Activated T-helper 2 cell treated with anti-CD3 and anti-CD28 coated beads, Interferon-gamma antibody, Interleukin-2, Interleukin-4, amounts not matched to agents 10 μg/mL and 5 μg/mL and 100 μg/mL, durations not matched to agents 14 hours and 24 hours and 36 hours (primary cell): ENCODE measurements around the gene MYOCD. TPM values are rescaled to one million over a fixed set of nuclear protein-coding genes. Genes with fewer than 3 reads are reported as not detected.

Experiments used
- DNase-seq: peaks from one replicate; pipeline ENCODE4 v3.0.0; 2021; ENCODE audit warnings: low spot score
- H3K27ac Mint-ChIP-seq: one replicate; pipeline ENCODE4 v1.8.0; 2021; ENCODE audit warnings: mixed read lengths
- H3K27me3 Mint-ChIP-seq: one replicate; pipeline ENCODE4 v1.8.0; 2021; ENCODE audit warnings: low read depth, mixed read lengths
- H3K36me3 Mint-ChIP-seq: one replicate; pipeline ENCODE4 v1.8.0; 2021; ENCODE audit warnings: low read depth, mixed read lengths
- H3K4me1 Mint-ChIP-seq: one replicate; pipeline ENCODE4 v1.8.0; 2021; ENCODE audit warnings: low read depth, mixed read lengths
- H3K4me3 Mint-ChIP-seq: one replicate; pipeline ENCODE4 v1.8.0; 2021; ENCODE audit warnings: low read depth, mild to moderate bottlenecking, moderate library complexity, mixed read lengths
- H3K9me3 Mint-ChIP-seq: one replicate; pipeline ENCODE4 v1.8.0; 2021; ENCODE audit warnings: mixed read lengths
- intact Hi-C: fragments of 100-400 bp; cut with micrococcal nuclease; formaldehyde crosslinking; loops from one replicate; pipeline ENCODE4 v1.15.1; 2023
- total RNA-seq: library from RNA; stranded (reverse); gene quantifications from 2 replicates; pipeline ENCODE4 v1.2.3, GENCODE V29; 2022

The MYOCD gene
- total RNA-seq, 1 donor from 2014 or later: not detected

GRCh38 chr17:12756786-12757185, 91.1 kb downstream of the MYOCD start:
- no peak for DNase-seq
- intact Hi-C loops: no loop called here
- no peaks in the 10 kb centered on the region for H3K4me1 Mint-ChIP-seq
- peaks cover 8% of the 10 kb centered on the region for H3K9me3 Mint-ChIP-seq
- H3K36me3 Mint-ChIP-seq: no peaks in the 10 kb centered on the region
- H3K4me3 Mint-ChIP-seq: no peak overlapping the region
- no peak overlapping the region for H3K27ac Mint-ChIP-seq
- no peaks in the 10 kb centered on the region for H3K27me3 Mint-ChIP-seq

- no peaks in the 10 kb centered on the region for H3K4me1 Mint-ChIP-seq
- DNase-seq: no peak
- H3K36me3 Mint-ChIP-seq: no peaks in the 10 kb centered on the region
- no peak overlapping the region for H3K4me3 Mint-ChIP-seq
- H3K27me3 Mint-ChIP-seq: no peaks in the 10 kb centered on the region
- intact Hi-C loops: no loop called here
- H3K27ac Mint-ChIP-seq: no peak overlapping the region
- H3K9me3 Mint-ChIP-seq: peaks cover 9% of the 10 kb centered on the region
Observed at GRCh38 chr17:12759090-12759489, 93.4 kb downstream of the MYOCD start.

- Mint-ChIP-seq H3K4me3 (no peak overlapping the region), H3K9me3 (peaks cover 19% of the 10 kb centered on the region), H3K4me1 (no peaks in the 10 kb centered on the region), H3K27ac (no peak overlapping the region), H3K27me3 (no peaks in the 10 kb centered on the region), H3K36me3 (no peaks in the 10 kb centered on the region)
- intact Hi-C loops: no loop called here
- no peak for DNase-seq
Observed at GRCh38 chr17:12765548-12765947, 99.9 kb downstream of the MYOCD start.

- no peaks in the 10 kb centered on the region for H3K4me1 Mint-ChIP-seq
- H3K27me3 Mint-ChIP-seq: no peaks in the 10 kb centered on the region
- no peaks in the 10 kb centered on the region for H3K36me3 Mint-ChIP-seq
- intact Hi-C loops: no loop called here
- no peak overlapping the region for H3K4me3 Mint-ChIP-seq
- H3K27ac Mint-ChIP-seq: no peak overlapping the region
- H3K9me3 Mint-ChIP-seq: peaks cover 15% of the 10 kb centered on the region
- no peak for DNase-seq
Observed at GRCh38 chr17:12768255-12768654, 102.6 kb downstream of the MYOCD start.

GRCh38 chr17:12769981-12770380, 104.3 kb downstream of the MYOCD start:
- no peak overlapping the region for H3K27ac Mint-ChIP-seq
- no peaks in the 10 kb centered on the region for H3K27me3 Mint-ChIP-seq
- intact Hi-C loops: no loop called here
- no peaks in the 10 kb centered on the region for H3K36me3 Mint-ChIP-seq
- no peaks in the 10 kb centered on the region for H3K4me1 Mint-ChIP-seq
- H3K9me3 Mint-ChIP-seq: peaks cover 12% of the 10 kb centered on the region
- no peak overlapping the region for H3K4me3 Mint-ChIP-seq
- DNase-seq: no peak

- H3K4me1 Mint-ChIP-seq: no peaks in the 10 kb centered on the region
- H3K27ac Mint-ChIP-seq: no peak overlapping the region
- no peaks in the 10 kb centered on the region for H3K36me3 Mint-ChIP-seq
- no peak for DNase-seq
- H3K9me3 Mint-ChIP-seq: peaks cover 11% of the 10 kb centered on the region
- no peak overlapping the region for H3K4me3 Mint-ChIP-seq
- H3K27me3 Mint-ChIP-seq: no peaks in the 10 kb centered on the region
- intact Hi-C loops: no loop called here
Observed at GRCh38 chr17:12773153-12773552, 107.5 kb downstream of the MYOCD start.

GRCh38 chr17:12789075-12789480, 123.4 kb downstream of the MYOCD start:
- H3K9me3 Mint-ChIP-seq: no peaks in the 10 kb centered on the region
- DNase-seq: no peak
- no peak overlapping the region for H3K27ac Mint-ChIP-seq
- no peaks in the 10 kb centered on the region for H3K36me3 Mint-ChIP-seq
- H3K4me3 Mint-ChIP-seq: peak overlapping the region; percentile 37
- intact Hi-C loops: no loop called here
- peaks cover 13% of the 10 kb centered on the region for H3K27me3 Mint-ChIP-seq
- H3K4me1 Mint-ChIP-seq: no peaks in the 10 kb centered on the region

GRCh38 chr17:12789481-12790248, 124.0 kb downstream of the MYOCD start, which contains the start of gene ARHGAP44:
ARHGAP44 (plus strand) TSS chr17:12789498; CDS start chr17:12789839, 341 bp downstream.
- H3K4me1 Mint-ChIP-seq: no peaks in the 10 kb centered on the region
- H3K4me3 Mint-ChIP-seq: peak within 1 kb of the TSS; percentile 66
- peak; percentile 12 for DNase-seq
- H3K9me3 Mint-ChIP-seq: no peaks in the 10 kb centered on the region
- no peak within 1 kb of the TSS for H3K27ac Mint-ChIP-seq
- intact Hi-C loops: no loop called here
- H3K27me3 Mint-ChIP-seq: peaks cover 13% of the 10 kb centered on the region
- H3K36me3 Mint-ChIP-seq: no peaks in the 10 kb centered on the region

GRCh38 chr17:12790249-12791106, 124.8 kb downstream of the MYOCD start:
- intact Hi-C loops: no loop called here
- no peak for DNase-seq
- Mint-ChIP-seq H3K9me3 (no peaks in the 10 kb centered on the region), H3K27me3 (peaks cover 13% of the 10 kb centered on the region), H3K36me3 (no peaks in the 10 kb centered on the region), H3K4me3 (peak overlapping the region; percentile 66), H3K4me1 (no peaks in the 10 kb centered on the region), H3K27ac (no peak overlapping the region)

- Mint-ChIP-seq H3K4me3 (no peak overlapping the region), H3K9me3 (peaks cover 3% of the 10 kb centered on the region), H3K4me1 (no peaks in the 10 kb centered on the region), H3K27me3 (peaks cover 10% of the 10 kb centered on the region), H3K36me3 (no peaks in the 10 kb centered on the region), H3K27ac (no peak overlapping the region)
- DNase-seq: no peak
- intact Hi-C loops: no loop called here
Observed at GRCh38 chr17:12794919-12795532, 129.3 kb downstream of the MYOCD start.

- Mint-ChIP-seq H3K4me1 (no peaks in the 10 kb centered on the region), H3K9me3 (peaks cover 11% of the 10 kb centered on the region), H3K27ac (no peak overlapping the region), H3K36me3 (no peaks in the 10 kb centered on the region), H3K4me3 (no peak overlapping the region), H3K27me3 (no peaks in the 10 kb centered on the region)
- no peak for DNase-seq
- intact Hi-C loops: no loop called here
Observed at GRCh38 chr17:12800855-12801365, 135.2 kb downstream of the MYOCD start.

GRCh38 chr17:12806630-12807029, 140.9 kb downstream of the MYOCD start:
- no peaks in the 10 kb centered on the region for H3K36me3 Mint-ChIP-seq
- no peak overlapping the region for H3K27ac Mint-ChIP-seq
- H3K9me3 Mint-ChIP-seq: peaks cover 28% of the 10 kb centered on the region
- intact Hi-C loops: no loop called here
- DNase-seq: no peak
- no peaks in the 10 kb centered on the region for H3K27me3 Mint-ChIP-seq
- no peaks in the 10 kb centered on the region for H3K4me1 Mint-ChIP-seq
- no peak overlapping the region for H3K4me3 Mint-ChIP-seq
